ENCODE results near the gene SPEN.

The SPEN gene

GRCh38 chr1:15946571-15947381 lies 99.3 kb downstream of the SPEN start:
- DNase-seq (ENCODE audit: low read depth in 3 of 3): no peak

DNA sequence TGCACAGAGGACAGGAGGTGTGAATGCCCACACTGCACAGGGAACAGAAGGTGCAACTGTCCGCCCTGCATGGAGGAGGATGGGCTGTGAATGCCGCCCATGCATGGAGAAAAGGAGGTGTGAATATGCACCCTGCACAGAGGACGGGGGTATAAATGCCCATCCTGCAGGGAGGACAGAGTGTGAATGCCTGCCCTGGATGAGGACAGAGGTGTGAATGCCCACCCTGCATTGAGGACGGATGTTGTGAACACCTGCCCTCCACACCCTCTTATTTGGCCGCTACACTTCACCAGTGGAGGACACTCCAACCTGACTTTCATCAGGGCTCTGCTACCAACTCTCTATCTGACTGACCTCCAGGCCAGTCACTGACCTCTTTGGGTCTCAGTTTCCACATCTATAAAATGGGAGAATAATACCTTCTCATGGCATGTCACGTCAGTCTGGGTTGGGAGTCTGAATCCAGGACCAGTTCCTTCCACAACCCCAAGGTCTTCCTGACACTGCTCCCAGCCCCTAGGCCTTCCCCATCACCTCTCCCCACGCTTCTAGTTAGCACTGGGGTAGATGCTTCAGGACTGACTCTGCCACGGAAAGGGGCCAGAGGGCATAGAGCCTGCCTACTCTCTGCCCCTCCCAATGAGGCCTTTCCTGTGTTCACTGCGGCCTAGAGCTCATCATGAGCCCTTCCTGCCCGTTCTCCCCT lies 100.0 kb downstream of the SPEN start:
- no peak for DNase-seq (ENCODE audit: low read depth in 3 of 3)

DNA sequence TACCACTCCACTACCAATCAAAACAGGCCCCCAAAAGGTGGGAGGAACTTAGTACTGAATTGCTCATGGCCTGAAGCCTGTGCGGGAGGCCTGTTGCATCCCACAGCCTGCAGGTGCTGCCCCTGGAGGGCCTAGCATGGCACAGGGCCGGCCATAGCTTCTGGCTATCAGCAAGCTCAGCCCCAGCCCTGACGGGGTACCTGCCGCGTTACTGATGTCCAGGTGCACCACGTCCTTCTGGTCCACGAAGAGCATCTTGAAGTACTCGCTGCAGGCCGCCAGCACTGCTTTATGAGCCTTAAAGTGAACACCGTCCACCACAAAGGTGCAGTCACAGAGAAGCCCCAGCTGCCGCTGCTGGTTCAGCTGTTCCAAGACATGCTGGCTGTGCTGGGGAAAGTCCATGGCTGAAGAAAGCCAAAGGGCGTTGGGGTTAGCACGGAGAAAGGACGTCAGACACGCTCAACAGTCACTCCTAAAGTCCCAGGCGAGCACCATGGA lies 100.6 kb downstream of the SPEN start:
- DNase-seq (ENCODE audit: low read depth in 3 of 3): no peak

GRCh38 chr1:15948595-15949452 lies 101.3 kb downstream of the SPEN start:
- DNase-seq (ENCODE audit: low read depth in 3 of 3): no peak

- DNase-seq (ENCODE audit: low read depth in 3 of 3): peak; percentile 63 to 81 (median 73)
Measured at GRCh38 chr1:15949453-15950245, 102.1 kb downstream of the SPEN start.

DNA sequence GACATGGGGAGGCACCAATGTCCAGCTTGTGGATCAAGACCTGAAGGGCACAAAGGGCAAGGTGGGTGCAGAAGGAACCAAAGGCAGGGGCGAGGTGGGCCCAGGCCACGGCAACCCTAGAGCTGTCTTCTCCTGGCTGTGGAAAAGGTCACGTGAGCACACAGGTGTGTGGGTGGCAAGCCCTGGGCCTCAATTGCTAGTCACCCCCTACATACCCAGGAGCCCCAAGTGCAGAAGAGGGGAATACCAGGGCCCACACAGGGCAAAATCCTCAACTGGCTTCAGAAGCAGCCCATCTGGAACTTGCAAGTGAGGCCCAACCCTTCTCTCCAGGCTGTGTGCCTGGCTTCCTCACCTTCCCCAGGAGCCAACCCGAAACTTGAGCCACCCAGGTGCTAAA lies 102.8 kb downstream of the SPEN start:
- peak in 2 of 3 experiments; percentile 43 to 50 for DNase-seq (ENCODE audit: low read depth in 3 of 3)

DNA sequence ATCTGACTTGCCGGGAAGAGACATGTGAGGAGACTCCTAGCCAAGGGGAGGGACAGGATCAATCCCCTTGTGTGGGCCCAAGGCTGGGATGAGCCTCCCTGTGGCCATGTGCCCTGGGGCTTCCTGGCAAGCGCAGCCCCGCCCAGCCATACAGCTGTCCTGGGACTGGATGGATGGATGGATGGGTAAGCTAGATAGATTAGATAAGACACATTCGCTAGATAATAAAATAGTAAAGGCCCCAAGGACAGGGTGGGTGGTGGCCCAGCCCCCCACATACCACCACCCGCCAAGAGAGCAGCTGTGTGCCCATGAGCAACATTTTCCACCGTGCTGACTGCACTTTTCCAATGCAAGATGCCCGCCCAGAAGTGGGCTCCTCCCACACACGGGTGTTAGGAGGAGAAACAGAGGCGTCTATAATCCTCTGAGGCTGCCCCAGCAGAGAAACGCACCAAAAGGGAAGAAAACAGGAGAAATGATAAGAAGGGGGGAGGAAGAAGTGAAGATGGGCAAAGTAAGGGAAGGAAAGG lies 103.3 kb downstream of the SPEN start:
- peak; percentile 48 to 84 (median 80) for DNase-seq (ENCODE audit: low read depth in 3 of 3)

DNA sequence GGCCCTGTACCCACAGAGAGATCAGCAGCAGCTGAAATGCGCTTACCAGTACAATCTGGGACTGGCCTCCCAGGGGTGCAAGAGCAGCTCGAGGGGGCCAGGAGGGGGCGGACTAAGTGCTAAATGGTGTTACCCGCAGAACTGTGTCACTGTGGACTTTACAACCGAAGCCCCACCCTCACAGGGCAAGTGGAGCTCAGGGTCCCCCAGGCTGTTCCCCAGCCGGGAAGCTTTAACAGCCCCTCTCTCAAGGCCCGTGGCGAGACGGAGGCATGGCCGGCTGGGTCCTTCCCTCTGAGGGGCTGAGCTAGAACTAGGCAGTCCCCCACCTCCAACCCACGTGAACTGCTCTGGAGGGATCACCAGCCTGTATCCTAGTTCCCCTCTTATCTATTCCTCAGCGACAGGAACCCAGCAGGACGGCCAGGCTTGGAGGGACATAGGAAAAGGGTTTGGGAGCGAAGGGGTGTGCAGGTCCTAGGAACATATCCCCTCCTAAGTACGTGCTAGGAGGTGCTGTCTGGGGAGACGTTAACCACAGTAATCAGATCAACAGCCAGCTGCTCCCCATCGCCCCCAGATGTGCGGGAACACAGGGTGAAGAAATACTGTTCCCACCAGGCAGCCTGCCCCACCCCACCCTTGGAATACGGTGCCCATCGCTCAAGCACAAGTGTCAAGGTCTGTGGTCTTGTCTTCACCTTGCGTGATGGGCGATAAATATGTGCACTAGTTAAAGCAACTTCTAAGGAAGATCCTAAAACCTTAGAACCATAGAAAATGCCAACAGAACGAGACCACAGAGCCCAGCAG lies 104.0 kb downstream of the SPEN start:
- DNase-seq (ENCODE audit: low read depth in 3 of 3): no peak

GRCh38 chr1:15952317-15953258 lies 105.1 kb downstream of the SPEN start:
- no peak for DNase-seq (ENCODE audit: low read depth in 3 of 3)

- DNase-seq (ENCODE audit: low read depth in 3 of 3): no peak
Measured at GRCh38 chr1:15953294-15953771, 105.8 kb downstream of the SPEN start.

DNA sequence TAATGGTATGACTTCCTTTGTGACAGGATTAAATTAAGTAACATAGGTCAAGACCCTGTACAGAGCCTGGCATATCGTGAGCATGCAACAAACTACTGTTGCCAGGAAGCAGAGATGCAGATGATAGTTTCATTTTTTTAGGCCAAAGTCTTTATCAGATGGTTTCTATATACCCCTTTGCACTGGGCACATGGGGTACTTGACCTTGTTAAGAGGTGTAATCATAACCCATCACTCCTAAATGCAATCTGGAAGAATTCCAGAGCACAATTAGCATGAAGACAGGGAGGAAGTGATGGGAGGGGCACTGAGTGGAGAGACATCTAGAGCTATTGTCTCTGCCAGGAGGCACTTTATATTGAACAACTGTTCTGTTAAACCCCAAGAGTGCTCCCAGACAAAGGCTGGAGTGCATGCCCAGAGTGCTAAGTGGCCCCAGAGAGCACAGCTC lies 106.3 kb downstream of the SPEN start:
- no peak for DNase-seq (ENCODE audit: low read depth in 3 of 3)

DNA sequence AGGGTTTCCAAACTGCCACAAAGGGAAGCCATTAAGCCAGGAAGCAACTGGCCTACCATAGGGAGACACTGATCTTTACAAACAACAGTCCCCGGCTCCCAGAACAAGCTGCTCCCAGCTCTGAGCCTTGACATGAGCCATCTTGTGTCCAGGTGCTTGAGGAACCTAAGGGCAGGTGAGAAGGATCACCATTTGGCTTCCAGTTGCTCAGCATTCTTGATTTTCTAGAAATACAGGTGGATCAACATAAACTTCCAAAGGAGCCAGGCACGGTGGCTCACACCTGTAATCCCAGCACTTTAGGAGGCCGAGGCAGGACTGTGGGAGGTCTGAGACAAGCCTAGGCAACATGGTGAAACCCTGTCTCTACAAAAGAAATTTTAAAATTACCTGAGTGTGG lies 106.8 kb downstream of the SPEN start:
- no peak for DNase-seq (ENCODE audit: low read depth in 3 of 3)

GRCh38 chr1:15955552-15955951 lies 108.0 kb downstream of the SPEN start:
- no peak for DNase-seq (ENCODE audit: low read depth in 3 of 3)

DNA sequence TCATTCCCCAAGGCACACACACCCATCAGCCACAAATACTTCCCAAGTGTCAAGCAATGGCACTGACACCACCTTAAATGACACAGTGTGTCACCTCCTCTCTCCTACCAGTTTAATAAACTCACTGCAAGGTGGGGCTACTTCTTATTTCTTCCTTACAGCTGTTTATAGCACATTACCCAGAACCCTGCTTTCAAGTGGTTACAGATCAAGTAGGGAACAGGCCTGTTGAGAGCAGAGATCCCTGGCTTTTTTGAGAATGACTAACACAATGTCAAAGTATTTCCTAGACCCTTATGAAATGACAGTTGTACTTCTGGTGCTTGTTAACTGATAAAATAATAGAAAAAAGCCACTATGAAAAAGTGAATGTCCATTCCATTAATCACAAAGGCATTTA lies 108.6 kb downstream of the SPEN start:
- no peak for DNase-seq (ENCODE audit: low read depth in 3 of 3)

DNA sequence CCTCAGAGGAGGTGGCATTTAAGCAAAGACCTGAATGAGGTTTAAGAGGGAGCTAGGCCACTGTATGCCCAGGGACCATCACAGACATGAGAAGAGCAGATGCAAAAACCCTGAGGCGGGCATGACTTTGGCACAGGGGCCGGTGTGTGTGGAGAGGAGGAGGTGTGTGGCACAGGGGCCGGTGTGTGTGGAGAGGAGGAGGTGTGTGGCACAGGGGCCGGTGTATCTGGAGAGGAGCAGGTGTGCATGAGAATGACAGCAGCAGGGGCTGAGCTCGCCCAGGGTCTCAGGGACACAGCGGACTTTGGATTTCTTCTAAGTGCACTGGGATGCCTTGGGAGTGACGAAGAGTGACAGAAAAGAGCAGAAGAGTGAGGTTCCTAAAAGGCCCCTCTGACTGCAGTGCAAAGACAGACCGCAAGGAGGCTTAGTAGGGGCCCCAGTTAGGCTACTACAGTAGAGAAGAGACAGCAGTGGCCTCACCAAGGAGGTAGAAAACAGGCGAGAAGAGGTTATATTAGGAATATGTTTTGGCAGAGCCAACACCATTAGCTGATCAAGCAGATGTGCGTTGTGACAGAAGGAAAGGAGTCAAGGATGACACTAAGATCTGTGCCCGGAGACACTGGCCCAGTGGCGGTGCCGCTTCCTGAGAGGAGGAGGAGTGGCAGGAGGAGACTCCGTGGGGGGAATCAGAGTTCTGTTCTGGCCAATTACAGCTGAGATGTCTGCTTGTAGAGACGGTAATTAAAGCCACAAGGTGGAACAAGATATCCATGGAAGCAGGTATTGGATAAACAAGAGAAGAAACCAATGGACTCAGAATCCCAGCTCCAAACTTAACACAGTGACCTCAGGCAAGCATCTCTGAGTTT lies 110.0 kb downstream of the SPEN start:
- no peak for DNase-seq (ENCODE audit: low read depth in 3 of 3)

GRCh38 chr1:15958111-15958510 lies 110.6 kb downstream of the SPEN start:
- no peak for DNase-seq (ENCODE audit: low read depth in 3 of 3)

DNA sequence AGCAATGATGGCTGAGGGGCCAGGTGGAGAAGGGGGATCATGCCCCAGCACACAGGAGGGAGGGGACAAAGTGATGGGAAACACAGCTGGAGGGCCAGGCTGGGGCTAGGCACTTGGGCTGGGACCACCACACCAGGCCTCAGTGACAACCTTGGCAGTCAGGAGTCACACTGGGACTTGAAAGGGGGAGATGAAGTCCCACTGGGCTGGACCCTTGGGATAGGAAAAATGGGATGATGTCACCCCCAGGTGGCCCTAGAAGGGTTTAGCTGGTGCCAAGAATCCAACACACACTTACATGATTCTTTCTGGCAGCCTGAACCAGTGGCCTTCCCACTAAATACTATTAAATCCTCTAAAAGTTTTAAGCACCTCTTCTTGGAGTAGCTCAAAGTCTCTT lies 111.3 kb downstream of the SPEN start:
- no peak for DNase-seq (ENCODE audit: low read depth in 3 of 3)

GRCh38 chr1:15959424-15959823 lies 111.9 kb downstream of the SPEN start:
- no peak for DNase-seq (ENCODE audit: low read depth in 3 of 3)
